ENCODE measurements around the gene TBXAS1. TPM values are rescaled to one million over a fixed set of nuclear protein-coding genes. Genes with fewer than 3 reads are reported as not detected.

Gene TBXAS1
- total RNA-seq, 1 donor, result not detected

GRCh38 chr7:139852482-139852845, 23.4 kb downstream of the TBXAS1 start:
- no peak for TF ChIP-seq CTCF (IDR thresholded peaks at IDR 0.05; ENCODE audit: insufficient read depth, low read depth, low read length)
- DNase-seq (ENCODE audit: low read depth), result no peak
- H3K4me3 ChIP-seq (ENCODE audit: low read depth, low read length), result no peak overlapping the region

- no peak overlapping the region for H3K4me3 ChIP-seq (ENCODE audit: low read depth, low read length)
- no peak for TF ChIP-seq CTCF (IDR thresholded peaks at IDR 0.05; ENCODE audit: insufficient read depth, low read depth, low read length)
- peak; percentile 96 for DNase-seq (ENCODE audit: low read depth)
Measured at GRCh38 chr7:139853506-139854123, 24.6 kb downstream of the TBXAS1 start.

- no peak for TF ChIP-seq CTCF (IDR thresholded peaks at IDR 0.05; ENCODE audit: insufficient read depth, low read depth, low read length)
- DNase-seq (ENCODE audit: low read depth), result peak; percentile 93
- no peak overlapping the region for H3K4me3 ChIP-seq (ENCODE audit: low read depth, low read length)
Measured at GRCh38 chr7:139854124-139854511, 25.1 kb downstream of the TBXAS1 start.

- no peak for DNase-seq (ENCODE audit: low read depth)
- H3K4me3 ChIP-seq (ENCODE audit: low read depth, low read length), result no peak overlapping the region
- no peak for TF ChIP-seq CTCF (IDR thresholded peaks at IDR 0.05; ENCODE audit: insufficient read depth, low read depth, low read length)
Measured at GRCh38 chr7:139854803-139855497, 25.9 kb downstream of the TBXAS1 start.

GRCh38 chr7:139855498-139856270, 26.6 kb downstream of the TBXAS1 start:
- no peak for DNase-seq (ENCODE audit: low read depth)
- TF ChIP-seq CTCF (IDR thresholded peaks at IDR 0.05; ENCODE audit: insufficient read depth, low read depth, low read length), result no peak
- no peak overlapping the region for H3K4me3 ChIP-seq (ENCODE audit: low read depth, low read length)

- DNase-seq (ENCODE audit: low read depth), result no peak
- no peak overlapping the region for H3K4me3 ChIP-seq (ENCODE audit: low read depth, low read length)
- no peak for TF ChIP-seq CTCF (IDR thresholded peaks at IDR 0.05; ENCODE audit: insufficient read depth, low read depth, low read length)
Measured at GRCh38 chr7:139857791-139858190, 28.7 kb downstream of the TBXAS1 start.

Measured in fibroblast of villous mesenchyme (primary cell).